Activated naive CD4-positive, alpha-beta T cell treated with anti-CD3 and anti-CD28 coated beads, Interleukin-2, amount 50 U/mL, for 24 hours (primary cell): ENCODE measurements around the gene PIH1D1.
A peak's percentile ranks its signal among the peaks of the same experiment; 100 is the strongest.

Experiments
- H3K27ac Mint-ChIP-seq: one replicate; pipeline ENCODE4 v1.8.0; 2021; ENCODE audit warnings: mild to moderate bottlenecking, mixed read lengths
- H3K27me3 Mint-ChIP-seq: one replicate; pipeline ENCODE4 v1.8.0; 2021; ENCODE audit warnings: mixed read lengths
- H3K36me3 Mint-ChIP-seq: one replicate; pipeline ENCODE4 v1.8.0; 2021; ENCODE audit warnings: mixed read lengths
- H3K4me1 Mint-ChIP-seq: one replicate; pipeline ENCODE4 v1.8.0; 2021; ENCODE audit warnings: mixed read lengths
- H3K4me3 Mint-ChIP-seq: one replicate; pipeline ENCODE4 v1.8.0; 2021; ENCODE audit warnings: mild to moderate bottlenecking, mixed read lengths
- H3K9me3 Mint-ChIP-seq: one replicate; pipeline ENCODE4 v1.8.0; 2021; ENCODE audit warnings: mixed read lengths

The PIH1D1 gene

DNA sequence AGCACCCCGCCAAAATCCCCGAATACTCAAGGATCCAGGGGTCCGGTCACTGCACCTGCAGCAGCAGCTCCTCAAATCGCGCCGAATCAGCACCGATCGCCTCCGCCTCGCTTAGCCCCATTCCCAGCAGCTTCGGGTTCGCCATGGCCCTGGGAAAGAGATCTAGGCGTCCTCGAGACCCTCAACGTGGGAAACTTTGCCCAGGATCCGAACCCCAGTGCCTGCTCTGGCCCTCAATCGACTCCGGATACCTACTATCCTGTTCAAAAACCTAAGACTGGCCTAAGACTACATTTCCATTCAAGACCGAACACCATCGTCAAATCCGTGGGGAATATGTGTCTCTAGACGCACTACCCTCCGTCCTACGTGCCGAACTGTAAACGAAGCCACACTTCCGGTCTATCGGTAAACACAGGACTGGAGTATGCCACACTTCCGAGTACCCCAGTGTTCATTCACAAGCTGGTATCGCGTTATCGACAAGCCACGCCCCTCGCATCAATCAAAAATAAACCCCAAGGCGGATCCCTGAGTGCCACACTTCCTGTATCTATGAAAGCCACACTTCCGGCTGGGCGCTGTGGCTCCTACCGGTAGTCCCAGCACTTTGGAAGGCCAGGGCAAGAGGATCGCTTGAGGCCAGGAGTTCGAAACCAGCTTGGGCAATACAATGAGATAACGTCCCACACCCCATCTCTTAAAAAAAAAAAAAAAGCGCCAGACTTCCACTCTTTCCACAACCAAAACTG, at the start of gene PIH1D1:
Gene PIH1D1 (minus strand): TSS at position 385 of the 752 bp plus-strand sequence. CDS start 240 bp downstream, at position 145.
- Mint-ChIP-seq H3K4me3 (peak within 1 kb of the TSS; percentile 94), H3K27ac (peak within 1 kb of the TSS; percentile 100), H3K27me3 (no peaks in the 10 kb centered on the region), H3K4me1 (peaks cover 52% of the 10 kb centered on the region), H3K36me3 (peaks cover 4% of the 10 kb centered on the region), H3K9me3 (no peaks in the 10 kb centered on the region)

DNA sequence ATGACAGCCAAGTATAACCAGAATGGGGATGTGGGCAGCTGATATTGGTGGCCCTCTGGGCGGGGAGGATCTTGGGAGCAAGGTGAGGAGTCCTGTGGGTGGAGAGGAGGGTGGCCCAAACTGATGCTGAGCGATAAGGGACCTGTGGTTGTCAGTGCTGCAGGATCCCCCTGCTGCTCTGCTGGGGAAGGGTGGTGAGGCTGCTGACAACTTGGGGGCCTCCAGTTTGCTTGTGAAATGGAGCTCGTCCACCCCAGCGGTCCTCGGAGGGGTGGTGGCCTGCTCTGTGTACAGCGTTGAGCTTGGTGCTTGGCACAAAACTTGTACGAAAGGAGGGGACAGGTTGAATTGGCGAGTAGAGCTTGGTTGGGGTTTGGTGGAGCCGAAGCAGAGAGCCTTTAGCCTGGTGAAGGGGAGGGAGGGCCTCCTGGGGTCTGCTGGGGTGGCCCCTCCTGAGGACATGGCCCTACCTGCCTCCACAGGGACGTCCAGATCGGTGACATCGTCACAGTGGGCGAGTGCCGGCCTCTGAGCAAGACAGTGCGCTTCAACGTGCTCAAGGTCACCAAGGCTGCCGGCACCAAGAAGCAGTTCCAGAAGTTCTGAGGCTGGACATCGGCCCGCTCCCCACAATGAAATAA, 47.5 kb upstream of the PIH1D1 start:
- H3K27ac Mint-ChIP-seq = peak overlapping the region; percentile 98
- H3K36me3 Mint-ChIP-seq = peaks cover 29% of the 10 kb centered on the region

DNA sequence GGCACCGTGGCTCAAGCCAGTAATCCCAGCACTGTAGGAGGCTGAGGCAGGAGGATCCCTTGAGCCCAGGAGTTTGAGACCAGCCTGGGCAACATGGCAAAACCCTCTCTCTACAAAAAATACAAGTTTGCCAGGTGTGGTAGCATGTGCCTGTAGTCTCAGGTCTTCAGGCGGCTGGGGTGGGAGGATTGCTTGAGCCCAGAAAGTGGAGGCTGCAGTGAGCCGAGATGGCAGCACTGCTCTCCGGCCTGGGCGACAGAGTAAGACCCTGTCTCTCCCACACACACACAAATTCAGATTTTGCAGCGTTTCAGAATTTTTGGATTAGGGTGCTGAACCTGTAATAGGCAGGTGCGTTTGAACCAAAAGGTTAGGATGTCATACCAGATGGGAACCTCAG, 46.9 kb upstream of the PIH1D1 start:
- no peaks in the 10 kb centered on the region for H3K27me3 Mint-ChIP-seq
- peak overlapping the region; percentile 98 for H3K4me3 Mint-ChIP-seq
- peaks cover 50% of the 10 kb centered on the region for H3K4me1 Mint-ChIP-seq
- H3K36me3 Mint-ChIP-seq = peaks cover 29% of the 10 kb centered on the region
- peak overlapping the region; percentile 98 for H3K27ac Mint-ChIP-seq
- H3K9me3 Mint-ChIP-seq = no peaks in the 10 kb centered on the region

More for the DNA sequence above, 47.5 kb upstream of the PIH1D1 start:
- peaks cover 49% of the 10 kb centered on the region for H3K4me1 Mint-ChIP-seq
- H3K4me3 Mint-ChIP-seq = peak overlapping the region; percentile 98
- H3K27me3 Mint-ChIP-seq = no peaks in the 10 kb centered on the region
- H3K9me3 Mint-ChIP-seq = no peaks in the 10 kb centered on the region

DNA sequence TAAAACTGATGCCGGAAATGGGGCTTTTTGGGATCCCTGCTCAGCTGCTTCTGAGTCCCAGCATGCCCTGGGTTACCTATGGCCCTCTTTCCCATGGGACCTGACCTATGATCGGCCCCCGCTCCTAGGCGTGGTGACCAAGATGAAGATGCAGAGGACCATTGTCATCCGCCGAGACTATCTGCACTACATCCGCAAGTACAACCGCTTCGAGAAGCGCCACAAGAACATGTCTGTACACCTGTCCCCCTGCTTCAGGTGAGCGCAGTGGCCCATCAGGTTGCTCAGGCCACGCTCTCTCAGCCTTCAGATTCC, 46.1 kb upstream of the PIH1D1 start:
- Mint-ChIP-seq H3K4me1 (peaks cover 51% of the 10 kb centered on the region), H3K9me3 (no peaks in the 10 kb centered on the region), H3K36me3 (peaks cover 32% of the 10 kb centered on the region), H3K4me3 (peak overlapping the region; percentile 98), H3K27ac (peak overlapping the region; percentile 98), H3K27me3 (no peaks in the 10 kb centered on the region)

DNA sequence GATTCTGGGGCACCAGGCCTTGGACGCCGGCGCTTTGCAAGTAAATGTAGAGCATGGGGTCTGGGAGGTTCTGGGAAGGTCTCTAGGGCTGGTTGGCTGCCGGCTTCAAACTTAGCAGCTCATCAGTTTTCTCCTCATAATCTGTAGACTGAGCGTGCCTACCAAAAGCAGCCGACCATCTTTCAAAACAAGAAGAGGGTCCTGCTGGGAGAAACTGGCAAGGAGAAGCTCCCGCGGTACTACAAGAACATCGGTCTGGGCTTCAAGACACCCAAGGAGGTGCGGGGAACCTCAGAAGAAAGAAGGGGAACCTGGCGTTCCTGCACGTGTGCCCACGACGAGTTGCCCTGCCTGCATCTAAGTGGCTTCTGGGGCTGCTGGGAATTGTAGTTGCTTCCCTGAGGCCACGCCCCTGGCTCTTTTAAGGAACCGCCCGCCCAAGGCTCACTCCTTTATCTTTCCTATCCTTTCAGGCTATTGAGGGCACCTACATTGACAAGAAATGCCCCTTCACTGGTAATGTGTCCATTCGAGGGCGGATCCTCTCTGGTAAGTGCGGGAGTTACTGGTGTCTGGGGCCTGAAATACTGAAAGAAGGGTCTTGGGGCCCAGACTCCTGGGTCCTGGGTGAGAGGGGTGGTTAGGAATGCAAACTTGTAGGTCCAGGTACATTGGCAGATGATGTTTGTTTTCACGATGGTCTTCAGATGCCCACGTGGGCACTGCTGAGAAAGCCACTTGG, 45.6 kb upstream of the PIH1D1 start:
- Mint-ChIP-seq H3K4me3 (peak overlapping the region; percentile 98), H3K27me3 (no peaks in the 10 kb centered on the region), H3K27ac (peak overlapping the region; percentile 98), H3K9me3 (no peaks in the 10 kb centered on the region), H3K36me3 (peaks cover 35% of the 10 kb centered on the region), H3K4me1 (peaks cover 51% of the 10 kb centered on the region)

DNA sequence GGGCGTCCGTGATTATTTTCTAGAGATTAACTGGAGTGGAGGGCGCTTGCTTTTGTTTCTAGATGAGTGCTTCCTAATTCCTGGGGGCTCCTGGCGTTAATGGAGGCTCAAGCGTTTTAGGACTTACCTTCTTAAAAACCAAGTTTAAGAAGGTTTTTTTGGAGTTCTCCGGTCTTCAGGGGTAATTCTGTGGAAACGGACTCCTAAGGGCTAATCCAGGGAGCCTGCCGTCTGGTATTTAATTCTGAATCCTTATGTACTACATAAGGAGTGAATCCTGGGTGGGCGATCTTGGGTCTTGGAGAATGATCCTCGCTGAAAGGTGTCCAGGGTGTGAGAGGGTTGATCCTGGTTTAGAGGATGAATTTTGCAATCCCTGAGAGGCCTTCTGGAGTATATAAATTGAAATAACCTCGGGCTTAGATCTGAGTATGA, 45.0 kb upstream of the PIH1D1 start:
- Mint-ChIP-seq H3K9me3 (no peaks in the 10 kb centered on the region), H3K27ac (peak overlapping the region; percentile 98), H3K4me3 (peak overlapping the region; percentile 98), H3K27me3 (no peaks in the 10 kb centered on the region), H3K4me1 (peaks cover 45% of the 10 kb centered on the region), H3K36me3 (peaks cover 35% of the 10 kb centered on the region)

DNA sequence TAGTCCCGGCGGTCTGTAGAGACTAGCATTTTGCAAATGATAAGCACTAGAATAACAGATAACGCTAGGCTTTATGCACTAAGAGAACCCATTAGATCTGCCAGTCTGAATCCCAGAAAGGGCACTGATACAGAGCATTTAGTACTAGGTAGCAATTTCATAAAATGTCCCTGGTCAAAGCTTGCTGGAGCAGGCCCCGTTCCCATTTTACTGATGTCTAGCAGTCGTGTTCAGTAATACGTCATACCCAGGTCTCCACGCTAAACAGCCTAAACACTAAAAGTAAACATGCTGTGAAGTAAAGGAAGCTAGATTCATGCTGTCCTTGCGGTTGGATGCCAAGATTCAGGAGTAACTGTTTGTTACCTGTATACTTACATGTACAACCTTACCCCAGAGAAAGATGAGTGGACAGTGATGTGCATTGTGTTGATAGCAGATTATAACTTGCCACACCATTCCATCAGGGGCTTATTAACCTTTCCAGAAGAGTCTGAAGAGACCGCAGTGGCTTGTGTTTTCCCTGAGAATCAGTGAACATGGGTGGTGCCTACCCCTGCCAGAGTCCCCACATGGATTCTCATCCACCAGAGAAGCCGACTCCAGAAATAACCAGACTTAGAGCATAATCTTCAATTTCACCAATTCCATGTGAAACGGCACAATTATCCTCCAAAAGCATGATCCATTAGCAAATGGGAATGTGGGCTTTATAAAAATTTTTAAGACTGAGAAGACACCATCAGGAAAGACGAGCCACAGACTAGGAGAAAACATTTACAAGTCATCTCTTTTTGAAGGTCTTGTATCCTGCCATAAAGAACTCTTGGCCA, 41.2 kb upstream of the PIH1D1 start:
- Mint-ChIP-seq H3K9me3 (no peaks in the 10 kb centered on the region), H3K4me3 (peak overlapping the region; percentile 65), H3K27me3 (no peaks in the 10 kb centered on the region), H3K4me1 (peaks cover 37% of the 10 kb centered on the region), H3K27ac (peak overlapping the region; percentile 92), H3K36me3 (peaks cover 48% of the 10 kb centered on the region)

DNA sequence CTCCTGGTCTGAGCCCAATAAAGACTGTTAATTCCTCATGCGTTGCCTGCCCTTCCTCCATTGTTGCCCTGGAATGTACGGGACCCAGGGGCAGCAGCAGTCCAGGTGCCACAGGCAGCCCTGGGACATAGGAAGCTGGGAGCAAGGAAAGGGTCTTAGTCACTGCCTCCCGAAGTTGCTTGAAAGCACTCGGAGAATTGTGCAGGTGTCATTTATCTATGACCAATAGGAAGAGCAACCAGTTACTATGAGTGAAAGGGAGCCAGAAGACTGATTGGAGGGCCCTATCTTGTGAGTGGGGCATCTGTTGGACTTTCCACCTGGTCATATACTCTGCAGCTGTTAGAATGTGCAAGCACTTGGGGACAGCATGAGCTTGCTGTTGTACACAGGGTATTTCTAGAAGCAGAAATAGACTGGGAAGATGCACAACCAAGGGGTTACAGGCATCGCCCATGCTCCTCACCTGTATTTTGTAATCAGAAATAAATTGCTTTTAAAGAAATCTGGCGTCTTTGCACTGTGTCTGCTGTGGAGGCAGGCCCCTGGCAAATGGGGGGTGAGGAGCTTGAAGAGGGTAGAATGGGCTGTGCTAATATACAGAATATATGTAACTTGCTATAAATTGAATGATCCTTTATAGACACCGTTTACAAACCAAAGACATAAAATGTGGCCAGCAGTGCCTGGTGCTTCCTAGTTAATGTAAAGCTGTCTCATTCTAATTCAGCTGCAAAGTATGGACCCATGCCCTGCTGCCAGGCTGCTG, 40.4 kb upstream of the PIH1D1 start:
- peak overlapping the region; percentile 65 for H3K4me3 Mint-ChIP-seq
- peak overlapping the region; percentile 92 for H3K27ac Mint-ChIP-seq
- no peaks in the 10 kb centered on the region for H3K9me3 Mint-ChIP-seq
- H3K4me1 Mint-ChIP-seq = peaks cover 37% of the 10 kb centered on the region
- no peaks in the 10 kb centered on the region for H3K27me3 Mint-ChIP-seq
- peaks cover 44% of the 10 kb centered on the region for H3K36me3 Mint-ChIP-seq

DNA sequence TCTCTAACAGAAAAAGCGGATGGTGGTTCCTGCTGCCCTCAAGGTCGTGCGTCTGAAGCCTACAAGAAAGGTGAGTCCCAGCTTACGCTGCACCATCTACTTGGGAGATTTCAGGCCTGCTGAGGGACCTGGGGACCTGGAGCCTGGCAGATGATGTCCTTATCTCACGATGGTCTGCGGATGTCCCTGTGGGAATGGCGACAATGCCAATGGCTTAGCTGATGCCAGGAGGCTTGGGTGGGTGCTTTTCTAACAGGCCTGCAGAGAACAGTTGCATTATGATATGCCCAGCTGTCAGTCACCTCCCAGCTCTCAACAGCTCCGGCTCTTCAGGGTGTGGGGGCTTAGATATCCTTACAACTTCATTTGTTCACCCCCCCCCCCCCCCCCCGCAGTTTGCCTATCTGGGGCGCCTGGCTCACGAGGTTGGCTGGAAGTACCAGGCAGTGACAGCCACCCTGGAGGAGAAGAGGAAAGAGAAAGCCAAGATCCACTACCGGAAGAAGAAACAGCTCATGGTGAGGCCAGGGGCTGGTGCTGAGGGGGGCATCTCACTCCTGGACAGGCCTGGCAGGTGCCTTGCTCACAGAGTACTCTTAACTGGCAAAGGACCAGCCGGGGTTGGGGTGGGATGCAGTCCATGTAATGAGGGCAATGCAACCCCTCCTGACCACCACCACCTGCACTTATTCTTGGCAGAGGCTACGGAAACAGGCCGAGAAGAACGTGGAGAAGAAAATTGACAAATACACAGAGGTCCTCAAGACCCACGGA, 39.6 kb upstream of the PIH1D1 start:
- peaks cover 40% of the 10 kb centered on the region for H3K36me3 Mint-ChIP-seq
- H3K9me3 Mint-ChIP-seq = no peaks in the 10 kb centered on the region
- no peaks in the 10 kb centered on the region for H3K27me3 Mint-ChIP-seq
- peak overlapping the region; percentile 94 for H3K4me3 Mint-ChIP-seq
- H3K4me1 Mint-ChIP-seq = peaks cover 38% of the 10 kb centered on the region
- H3K27ac Mint-ChIP-seq = peak overlapping the region; percentile 99

DNA sequence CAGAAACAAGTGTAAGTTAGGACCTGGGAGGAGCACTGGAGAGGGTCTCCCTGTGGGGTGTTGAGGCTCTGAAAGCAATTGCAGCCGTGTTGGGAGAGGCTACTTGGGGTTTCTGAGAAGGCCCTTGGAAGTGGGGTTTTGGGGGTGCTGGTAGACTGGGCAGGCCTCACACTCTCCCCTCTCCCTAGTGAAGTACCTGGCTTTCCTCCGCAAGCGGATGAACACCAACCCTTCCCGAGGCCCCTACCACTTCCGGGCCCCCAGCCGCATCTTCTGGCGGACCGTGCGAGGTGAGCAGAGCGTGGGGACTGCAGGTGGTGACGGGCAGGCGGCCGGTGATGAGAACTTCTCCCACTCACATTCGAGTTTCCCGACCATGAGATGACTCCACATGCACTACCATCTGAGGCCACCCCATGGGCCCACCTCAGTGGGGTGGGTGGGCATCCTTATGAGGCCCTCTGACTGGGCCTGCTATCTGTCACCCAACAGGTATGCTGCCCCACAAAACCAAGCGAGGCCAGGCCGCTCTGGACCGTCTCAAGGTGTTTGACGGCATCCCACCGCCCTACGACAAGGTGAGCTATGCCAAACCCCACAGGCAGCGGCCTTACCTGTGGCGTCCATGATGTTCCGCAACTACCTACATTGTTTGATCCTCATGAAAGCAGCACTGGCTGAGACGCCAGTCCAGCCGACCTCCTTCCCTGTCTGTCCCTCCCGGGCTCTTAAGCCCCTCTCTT, 38.8 kb upstream of the PIH1D1 start:
- H3K9me3 Mint-ChIP-seq = no peaks in the 10 kb centered on the region
- H3K27ac Mint-ChIP-seq = peak overlapping the region; percentile 99
- no peaks in the 10 kb centered on the region for H3K27me3 Mint-ChIP-seq
- peaks cover 40% of the 10 kb centered on the region for H3K4me1 Mint-ChIP-seq
- H3K4me3 Mint-ChIP-seq = peak overlapping the region; percentile 94
- peaks cover 41% of the 10 kb centered on the region for H3K36me3 Mint-ChIP-seq

DNA sequence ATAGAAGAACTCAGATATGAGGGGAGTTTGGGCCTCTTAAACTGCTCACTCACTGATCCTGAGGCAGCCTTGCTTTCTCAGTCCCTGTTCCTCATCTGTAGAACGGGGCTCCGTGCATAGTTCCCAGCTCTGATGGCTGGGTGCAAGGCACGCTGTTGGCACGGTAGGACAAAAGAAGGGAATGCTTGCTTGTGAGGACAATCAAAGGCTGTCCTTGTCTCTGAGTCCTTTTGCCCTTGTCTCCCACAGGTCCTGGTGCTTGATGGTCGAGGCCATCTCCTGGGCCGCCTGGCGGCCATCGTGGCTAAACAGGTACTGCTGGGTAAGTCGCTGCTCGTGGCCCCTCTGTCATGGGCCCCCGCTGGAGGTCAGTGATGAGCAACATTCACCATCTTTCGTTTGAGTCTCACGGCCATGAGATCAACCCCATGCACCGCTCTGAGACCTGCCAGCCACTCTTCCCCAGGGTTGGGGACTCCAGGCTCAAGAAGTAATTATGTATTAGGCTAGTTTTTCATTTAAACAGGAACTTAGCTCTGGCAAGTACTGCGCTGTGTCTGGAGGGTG, 38.1 kb upstream of the PIH1D1 start:
- Mint-ChIP-seq H3K36me3 (peaks cover 41% of the 10 kb centered on the region), H3K9me3 (no peaks in the 10 kb centered on the region)

DNA sequence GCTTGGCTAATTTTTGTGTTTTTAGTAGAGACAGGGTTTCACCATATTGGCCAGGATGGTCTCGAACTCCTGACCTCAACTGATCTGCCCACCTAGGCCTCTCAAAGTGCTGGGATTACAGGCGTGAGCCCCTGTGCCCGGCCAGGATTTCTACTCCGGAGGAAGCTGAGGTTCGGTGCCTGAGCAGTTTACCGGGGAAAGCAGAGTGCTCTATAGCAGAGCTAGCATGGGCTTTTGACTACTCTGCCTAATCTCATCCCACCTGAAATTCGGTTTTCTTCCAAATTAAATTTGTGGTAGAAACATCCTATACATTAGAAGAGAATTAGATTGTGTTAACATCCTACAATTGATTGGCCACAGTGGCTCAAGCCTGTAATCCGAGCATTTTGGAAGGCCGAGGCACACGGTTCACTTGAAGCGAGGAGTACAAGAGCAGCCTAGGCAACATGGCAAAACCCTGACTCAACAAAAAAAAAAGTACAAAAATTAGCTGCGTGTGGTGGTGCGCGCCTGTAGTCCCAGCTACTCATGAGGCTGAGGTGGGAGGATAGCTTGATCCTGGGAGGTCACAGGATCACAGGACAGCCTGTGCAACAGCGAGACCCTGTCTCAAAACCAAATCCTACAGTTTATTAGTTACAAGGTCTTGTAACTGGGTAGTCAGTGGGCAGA, 37.4 kb upstream of the PIH1D1 start:
- Mint-ChIP-seq H3K27ac (peak overlapping the region; percentile 99), H3K9me3 (no peaks in the 10 kb centered on the region), H3K36me3 (peaks cover 41% of the 10 kb centered on the region), H3K27me3 (no peaks in the 10 kb centered on the region), H3K4me1 (peaks cover 35% of the 10 kb centered on the region), H3K4me3 (peak overlapping the region; percentile 94)

More for the DNA sequence above, 38.1 kb upstream of the PIH1D1 start:
- peak overlapping the region; percentile 99 for H3K27ac Mint-ChIP-seq
- H3K4me3 Mint-ChIP-seq = peak overlapping the region; percentile 94
- H3K27me3 Mint-ChIP-seq = no peaks in the 10 kb centered on the region
- peaks cover 35% of the 10 kb centered on the region for H3K4me1 Mint-ChIP-seq
